Fibroblast of lung (primary cell): ENCODE results near the gene COL5A2. TPM values are rescaled to one million over a fixed set of nuclear protein-coding genes. Genes with fewer than 3 reads are reported as not detected.

Experiments used
- DNase-seq, 2 donors: peaks; one replicate each; pipeline versions ENCODE4 v3.0.0 to v3.0.0-alpha.2; 2010; ENCODE audit warnings: low read depth in 2 of 2
- H2AFZ ChIP-seq: 2 replicates; pipeline ENCODE4 v1.5.1; 2012; ENCODE audit warnings: low read length, control low read depth, inconsistent platforms
- H3K27ac ChIP-seq: 2 replicates; pipeline ENCODE4 v1.5.1; 2011; ENCODE audit warnings: low read length, control low read depth; ENCODE audit not compliant: insufficient read depth
- H3K27me3 ChIP-seq: 2 replicates; pipeline ENCODE4 v1.5.1; 2011; ENCODE audit warnings: mild to moderate bottlenecking, low read length; ENCODE audit not compliant: control insufficient read depth, insufficient read depth
- H3K36me3 ChIP-seq: 2 replicates; pipeline ENCODE4 v1.5.1; 2011; ENCODE audit warnings: low read length; ENCODE audit not compliant: control insufficient read depth, insufficient read depth
- H3K4me1 ChIP-seq: 2 replicates; pipeline ENCODE4 v1.5.1; 2011; ENCODE audit warnings: low read length; ENCODE audit not compliant: control insufficient read depth, insufficient read depth; ENCODE audit errors: extremely low read depth
- H3K4me2 ChIP-seq: 2 replicates; pipeline ENCODE4 v1.5.1; 2011; ENCODE audit warnings: low read length, control low read depth; ENCODE audit not compliant: insufficient read depth; ENCODE audit errors: extremely low read depth
- H3K4me3 ChIP-seq, 4 experiments: fragments of 200-600 bp in 1 of 4; sonication (generic) in 1 of 4; replicated peaks in 1 of 4; 2 replicates each; pipeline ENCODE4 v1.5.1; 2011 to 2016; ENCODE audit warnings: low read length in 4 of 4, low read depth in 3 of 4, mild to moderate bottlenecking in 3 of 4, control low read depth in 2 of 4, inconsistent platforms in 1 of 4, mixed read lengths in 1 of 4; ENCODE audit not compliant: insufficient read depth in 1 of 4; ENCODE audit errors: control extremely low read depth in 1 of 4
- H3K79me2 ChIP-seq: 2 replicates; pipeline ENCODE4 v1.5.1; 2012; ENCODE audit warnings: mild to moderate bottlenecking, low read length, inconsistent platforms; ENCODE audit not compliant: control insufficient read depth, insufficient read depth
- H3K9ac ChIP-seq: 2 replicates; pipeline ENCODE4 v1.5.1; 2011; ENCODE audit warnings: mild to moderate bottlenecking, low read length, control low read depth; ENCODE audit not compliant: insufficient read depth
- H3K9me3 ChIP-seq: 2 replicates; pipeline ENCODE4 v1.5.1; 2012; ENCODE audit warnings: low read depth, low read length; ENCODE audit not compliant: control insufficient read depth, insufficient read depth
- H4K20me1 ChIP-seq: 2 replicates; pipeline ENCODE4 v1.5.1; 2011; ENCODE audit warnings: low read length; ENCODE audit not compliant: control insufficient read depth, insufficient read depth; ENCODE audit errors: extremely low read depth
- EZH2 ChIP-seq: IDR thresholded peaks from 2 replicates; pipeline ENCODE4 v1.5.1; 2012; ENCODE audit warnings: low read length, control low read depth, mild to moderate bottlenecking; ENCODE audit errors: missing control alignments
- polyA plus RNA-seq, 2 donors: library from polyadenylated mRNA; depleted of rRNA in 1 of 2; stranded (reverse) in 1 of 2; unstranded in 1 of 2; fragments of >200 nt; gene quantifications; 2 replicates each; pipeline ENCODE4 v1.2.1, GENCODE V29; 2011 to 2012; ENCODE audit warnings: missing spikeins in 1 of 2
- total RNA-seq: library from RNA; depleted of rRNA; stranded (reverse); fragments of >200 nt; gene quantifications from 2 replicates; pipeline ENCODE4 v1.2.1, GENCODE V29; 2014
- TF ChIP-seq, protein P1 (sequence below), 2 donors: IDR thresholded peaks in 1 of 2; conservative IDR thresholded peaks in 1 of 2; 1 replicate in 1 of 2; 2 replicates in 1 of 2; pipeline ENCODE4 v1.5.1; 2011 to 2012; ENCODE audit warnings: low read length in 2 of 2, control low read depth in 1 of 2, inconsistent platforms in 1 of 2, low read depth in 1 of 2, mild to moderate bottlenecking in 1 of 2

Gene COL5A2
- total and polyA plus RNA-seq, 2 donors (not counting 1 experiment from before 2014, with no cell fraction given) = 253 to 353 TPM

DNA sequence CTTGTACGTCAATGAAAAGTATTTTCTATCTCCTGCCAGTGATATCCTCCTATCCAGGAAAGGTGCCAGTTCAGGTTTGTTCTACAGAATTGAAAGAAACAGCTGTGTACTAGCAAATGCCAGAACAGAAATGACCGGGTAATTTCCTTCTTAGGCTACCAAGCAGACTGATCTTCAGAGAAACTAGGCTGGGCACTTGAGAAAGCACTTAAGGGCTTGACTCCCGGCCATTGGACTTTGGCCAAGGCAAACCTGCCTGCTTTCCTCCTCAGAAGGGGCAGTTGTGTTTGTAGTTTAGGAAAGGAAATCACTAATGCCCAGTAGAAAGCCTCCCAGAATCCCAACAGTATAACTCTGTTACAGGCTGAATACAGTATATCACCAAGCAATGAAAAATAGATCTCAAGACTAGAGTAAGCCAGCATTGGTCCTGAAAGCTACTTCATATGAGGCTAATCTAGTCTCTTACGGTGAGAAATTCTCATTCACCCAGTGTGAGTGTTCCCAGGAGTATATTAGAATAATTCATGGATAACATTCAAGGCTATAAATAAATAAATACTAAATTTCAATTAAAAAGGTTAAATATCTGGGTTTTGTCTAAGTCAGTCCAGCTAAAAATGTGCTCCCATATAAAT lies 43.0 kb upstream of the COL5A2 start:
- peaks cover 7% of the 10 kb centered on the region for H3K4me1 ChIP-seq
- H3K4me2 ChIP-seq = peak overlapping the region; percentile 41
- no peaks in the 10 kb centered on the region for H4K20me1 ChIP-seq
- H3K36me3 ChIP-seq = no peaks in the 10 kb centered on the region
- H3K9ac ChIP-seq = no peak overlapping the region
- no peaks in the 10 kb centered on the region for H3K79me2 ChIP-seq
- no peak for TF ChIP-seq EZH2
- TF ChIP-seq, protein P1, sequence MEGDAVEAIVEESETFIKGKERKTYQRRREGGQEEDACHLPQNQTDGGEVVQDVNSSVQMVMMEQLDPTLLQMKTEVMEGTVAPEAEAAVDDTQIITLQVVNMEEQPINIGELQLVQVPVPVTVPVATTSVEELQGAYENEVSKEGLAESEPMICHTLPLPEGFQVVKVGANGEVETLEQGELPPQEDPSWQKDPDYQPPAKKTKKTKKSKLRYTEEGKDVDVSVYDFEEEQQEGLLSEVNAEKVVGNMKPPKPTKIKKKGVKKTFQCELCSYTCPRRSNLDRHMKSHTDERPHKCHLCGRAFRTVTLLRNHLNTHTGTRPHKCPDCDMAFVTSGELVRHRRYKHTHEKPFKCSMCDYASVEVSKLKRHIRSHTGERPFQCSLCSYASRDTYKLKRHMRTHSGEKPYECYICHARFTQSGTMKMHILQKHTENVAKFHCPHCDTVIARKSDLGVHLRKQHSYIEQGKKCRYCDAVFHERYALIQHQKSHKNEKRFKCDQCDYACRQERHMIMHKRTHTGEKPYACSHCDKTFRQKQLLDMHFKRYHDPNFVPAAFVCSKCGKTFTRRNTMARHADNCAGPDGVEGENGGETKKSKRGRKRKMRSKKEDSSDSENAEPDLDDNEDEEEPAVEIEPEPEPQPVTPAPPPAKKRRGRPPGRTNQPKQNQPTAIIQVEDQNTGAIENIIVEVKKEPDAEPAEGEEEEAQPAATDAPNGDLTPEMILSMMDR (conservative IDR thresholded peaks at IDR 0.05 in 1 of 2, IDR thresholded peaks at IDR 0.05 in 1 of 2; ENCODE audit: low read depth in 1 of 2, low read length in 2 of 2) = no peak
- no peaks in the 10 kb centered on the region for H3K9me3 ChIP-seq
- no peak overlapping the region for H3K27ac ChIP-seq
- peak overlapping the region; percentile 83 for H2AFZ ChIP-seq
- DNase-seq = peak; percentile 53 to 71
- no peaks in the 10 kb centered on the region for H3K27me3 ChIP-seq
- no peak overlapping the region for H3K4me3 ChIP-seq

DNA sequence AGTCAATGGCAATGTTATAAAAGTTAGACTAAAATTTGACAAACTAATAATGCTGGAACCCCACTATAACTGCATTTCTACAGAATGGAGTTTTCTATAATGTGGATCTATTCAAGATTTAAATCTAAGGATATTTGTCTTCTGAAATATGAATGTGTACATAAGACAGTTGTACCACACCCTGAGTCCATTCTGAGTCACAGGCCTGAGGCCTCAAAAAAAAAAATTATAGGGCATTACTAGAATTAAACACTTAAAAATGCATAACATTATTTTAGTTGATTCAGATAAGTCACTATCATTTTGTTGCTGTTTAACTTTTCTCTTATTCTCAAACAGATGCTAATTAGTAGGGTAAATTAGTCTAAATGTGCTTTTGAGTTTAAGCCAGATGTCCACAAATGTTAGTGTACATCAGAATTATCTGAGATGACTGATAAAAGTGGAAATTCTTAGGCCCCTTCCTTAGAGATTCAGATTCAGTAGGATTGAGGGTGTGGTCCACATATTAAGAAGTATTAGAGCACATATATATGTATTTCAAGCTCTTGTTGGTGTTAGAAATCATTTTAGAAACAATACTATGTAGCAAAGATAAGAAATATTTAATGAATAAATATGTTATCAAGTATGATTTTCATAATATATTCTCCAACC lies 42.4 kb upstream of the COL5A2 start:
- Histone ChIP-seq H3K27ac (peak overlapping the region; percentile 14), H3K4me2 (peak overlapping the region; percentile 41), H3K9me3 (no peaks in the 10 kb centered on the region), H2AFZ (peak overlapping the region; percentile 83), H3K36me3 (no peaks in the 10 kb centered on the region), H3K4me3 (no peak overlapping the region), H3K4me1 (peaks cover 7% of the 10 kb centered on the region), H3K79me2 (no peaks in the 10 kb centered on the region), H4K20me1 (no peaks in the 10 kb centered on the region), H3K9ac (no peak overlapping the region), H3K27me3 (no peaks in the 10 kb centered on the region)
- TF ChIP-seq, protein P1 (conservative IDR thresholded peaks at IDR 0.05 in 1 of 2, IDR thresholded peaks at IDR 0.05 in 1 of 2; ENCODE audit: low read depth in 1 of 2, low read length in 2 of 2) = no peak
- TF ChIP-seq EZH2 = no peak
- DNase-seq = peak; percentile 50 to 73

DNA sequence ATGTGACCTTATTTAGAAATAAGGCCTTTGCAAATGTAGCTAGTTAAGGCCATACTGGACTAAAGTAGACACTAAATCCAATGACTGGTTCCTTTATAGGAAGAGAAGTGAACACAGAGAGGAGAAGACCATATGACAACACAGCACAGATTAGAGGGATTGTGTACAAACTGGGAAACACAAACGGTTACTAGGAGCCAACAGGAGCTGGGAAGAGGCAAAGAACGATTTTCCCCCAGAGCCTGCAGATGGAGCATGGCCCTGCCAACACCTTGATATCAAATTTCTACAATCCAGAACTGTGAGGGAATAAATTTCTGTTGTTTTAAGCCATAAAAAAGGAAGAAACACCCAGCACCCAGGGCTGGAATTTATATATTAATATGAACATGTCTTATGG lies 38.7 kb upstream of the COL5A2 start:
- Histone ChIP-seq H2AFZ (no peak overlapping the region), H3K4me2 (no peak overlapping the region), H3K27me3 (no peaks in the 10 kb centered on the region), H3K4me1 (peaks cover 7% of the 10 kb centered on the region), H3K9me3 (no peaks in the 10 kb centered on the region), H3K79me2 (no peaks in the 10 kb centered on the region), H3K4me3 (no peak overlapping the region), H3K36me3 (no peaks in the 10 kb centered on the region), H3K9ac (no peak overlapping the region), H3K27ac (no peak overlapping the region), H4K20me1 (no peaks in the 10 kb centered on the region)
- no peak for DNase-seq
- no peak for TF ChIP-seq EZH2
- TF ChIP-seq, protein P1 (conservative IDR thresholded peaks at IDR 0.05 in 1 of 2, IDR thresholded peaks at IDR 0.05 in 1 of 2; ENCODE audit: low read depth in 1 of 2, low read length in 2 of 2) = no peak
